ENCODE data around the gene SP6.

SP6 gene

DNA sequence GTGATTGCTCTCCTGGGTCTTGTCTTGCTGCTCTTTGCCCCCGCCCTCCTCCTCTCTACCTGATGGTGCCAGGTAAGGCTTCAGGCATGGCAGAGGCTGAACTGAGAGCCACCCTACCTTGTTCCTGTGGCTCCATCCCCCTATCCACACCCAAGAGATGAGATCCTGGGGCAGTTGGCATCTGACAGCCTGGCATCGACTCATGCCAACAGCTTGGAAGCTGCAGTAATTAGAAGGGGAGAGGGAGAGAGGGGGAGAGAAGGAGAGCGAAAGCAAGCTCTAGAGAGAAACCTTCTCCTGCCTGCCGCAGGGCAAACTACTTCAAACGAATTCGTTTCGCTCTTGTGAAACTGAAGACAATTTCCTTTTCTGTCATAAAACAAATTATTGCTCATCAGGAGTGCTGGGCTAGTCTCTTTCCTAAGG is 13.8 kb upstream of the SP6 start:
- no peak overlapping the region for H3K4me3 ChIP-seq (ENCODE audit: low read depth, low read length)
- TF ChIP-seq, protein P1, sequence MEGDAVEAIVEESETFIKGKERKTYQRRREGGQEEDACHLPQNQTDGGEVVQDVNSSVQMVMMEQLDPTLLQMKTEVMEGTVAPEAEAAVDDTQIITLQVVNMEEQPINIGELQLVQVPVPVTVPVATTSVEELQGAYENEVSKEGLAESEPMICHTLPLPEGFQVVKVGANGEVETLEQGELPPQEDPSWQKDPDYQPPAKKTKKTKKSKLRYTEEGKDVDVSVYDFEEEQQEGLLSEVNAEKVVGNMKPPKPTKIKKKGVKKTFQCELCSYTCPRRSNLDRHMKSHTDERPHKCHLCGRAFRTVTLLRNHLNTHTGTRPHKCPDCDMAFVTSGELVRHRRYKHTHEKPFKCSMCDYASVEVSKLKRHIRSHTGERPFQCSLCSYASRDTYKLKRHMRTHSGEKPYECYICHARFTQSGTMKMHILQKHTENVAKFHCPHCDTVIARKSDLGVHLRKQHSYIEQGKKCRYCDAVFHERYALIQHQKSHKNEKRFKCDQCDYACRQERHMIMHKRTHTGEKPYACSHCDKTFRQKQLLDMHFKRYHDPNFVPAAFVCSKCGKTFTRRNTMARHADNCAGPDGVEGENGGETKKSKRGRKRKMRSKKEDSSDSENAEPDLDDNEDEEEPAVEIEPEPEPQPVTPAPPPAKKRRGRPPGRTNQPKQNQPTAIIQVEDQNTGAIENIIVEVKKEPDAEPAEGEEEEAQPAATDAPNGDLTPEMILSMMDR (IDR thresholded peaks at IDR 0.05; ENCODE audit: control insufficient read depth, extremely low read depth, insufficient read depth) = no peak
- no peak for DNase-seq (ENCODE audit: low read depth)

DNA sequence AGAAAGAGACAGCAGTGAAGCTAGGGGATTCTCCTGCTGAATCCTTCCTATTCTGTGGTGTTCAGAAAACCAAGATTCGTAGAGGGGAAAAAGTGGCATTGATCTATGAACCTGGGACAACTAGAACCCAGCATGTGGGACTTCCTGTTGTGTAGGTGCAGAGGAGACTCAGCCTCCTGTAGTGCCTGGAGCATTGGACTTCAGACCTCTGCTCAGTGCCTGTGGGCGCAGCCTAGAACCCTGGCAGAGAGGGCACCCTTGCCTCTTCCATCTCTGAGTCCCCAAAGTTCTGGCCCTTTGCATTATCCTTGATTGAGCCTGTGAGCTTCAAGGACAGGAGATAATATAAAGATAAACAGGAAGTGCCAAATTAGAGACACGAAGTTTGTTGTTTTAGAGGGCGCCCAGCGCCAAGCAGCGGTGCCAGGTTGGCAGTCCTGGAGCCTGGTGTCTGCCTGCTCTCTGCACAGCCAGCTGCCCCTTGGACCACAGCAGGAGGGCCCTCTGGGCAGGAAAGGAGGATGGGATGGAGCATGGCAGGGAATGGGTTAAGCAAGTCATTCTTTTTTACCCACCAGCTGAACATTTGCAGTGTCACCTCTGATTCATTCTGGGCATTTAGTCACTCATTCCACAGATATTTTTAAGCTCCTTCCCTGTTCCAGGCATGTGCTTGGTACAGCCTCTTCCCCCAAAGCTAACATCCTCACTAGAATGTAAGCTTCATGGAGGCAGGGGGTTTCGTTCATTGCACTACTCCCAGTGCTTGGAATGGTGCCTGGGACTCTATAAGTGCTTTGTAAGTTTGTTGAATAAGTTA is 11.9 kb upstream of the SP6 start:
- no peak overlapping the region for H3K4me3 ChIP-seq (ENCODE audit: low read depth, low read length)

DNA sequence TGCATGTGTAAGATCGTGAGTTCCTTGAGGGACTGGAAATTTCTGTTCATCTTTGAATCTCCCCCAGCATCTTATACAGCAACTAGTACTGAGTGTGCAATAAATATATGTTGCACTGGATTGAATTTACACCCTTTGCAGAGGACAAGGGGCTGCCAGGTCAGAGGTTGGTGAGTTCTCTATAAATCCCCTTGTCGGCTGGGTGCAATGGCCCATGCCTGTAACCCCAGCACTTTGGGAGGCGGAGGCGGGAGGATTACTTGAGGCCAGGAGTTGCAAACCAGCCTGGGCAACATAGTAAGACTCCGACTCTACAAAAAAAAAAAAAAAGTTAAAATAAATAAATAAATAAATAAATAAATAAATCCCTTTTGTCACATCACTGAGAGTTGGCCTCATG is 9.4 kb upstream of the SP6 start:
- TF ChIP-seq, protein P1 (IDR thresholded peaks at IDR 0.05; ENCODE audit: control insufficient read depth, extremely low read depth, insufficient read depth) = no peak
- H3K4me3 ChIP-seq (ENCODE audit: low read depth, low read length) = no peak overlapping the region
- DNase-seq (ENCODE audit: low read depth) = no peak

More for the DNA sequence above, 11.9 kb upstream of the SP6 start:
- no peak for DNase-seq (ENCODE audit: low read depth)
- TF ChIP-seq, protein P1 (IDR thresholded peaks at IDR 0.05; ENCODE audit: control insufficient read depth, extremely low read depth, insufficient read depth) = no peak

DNA sequence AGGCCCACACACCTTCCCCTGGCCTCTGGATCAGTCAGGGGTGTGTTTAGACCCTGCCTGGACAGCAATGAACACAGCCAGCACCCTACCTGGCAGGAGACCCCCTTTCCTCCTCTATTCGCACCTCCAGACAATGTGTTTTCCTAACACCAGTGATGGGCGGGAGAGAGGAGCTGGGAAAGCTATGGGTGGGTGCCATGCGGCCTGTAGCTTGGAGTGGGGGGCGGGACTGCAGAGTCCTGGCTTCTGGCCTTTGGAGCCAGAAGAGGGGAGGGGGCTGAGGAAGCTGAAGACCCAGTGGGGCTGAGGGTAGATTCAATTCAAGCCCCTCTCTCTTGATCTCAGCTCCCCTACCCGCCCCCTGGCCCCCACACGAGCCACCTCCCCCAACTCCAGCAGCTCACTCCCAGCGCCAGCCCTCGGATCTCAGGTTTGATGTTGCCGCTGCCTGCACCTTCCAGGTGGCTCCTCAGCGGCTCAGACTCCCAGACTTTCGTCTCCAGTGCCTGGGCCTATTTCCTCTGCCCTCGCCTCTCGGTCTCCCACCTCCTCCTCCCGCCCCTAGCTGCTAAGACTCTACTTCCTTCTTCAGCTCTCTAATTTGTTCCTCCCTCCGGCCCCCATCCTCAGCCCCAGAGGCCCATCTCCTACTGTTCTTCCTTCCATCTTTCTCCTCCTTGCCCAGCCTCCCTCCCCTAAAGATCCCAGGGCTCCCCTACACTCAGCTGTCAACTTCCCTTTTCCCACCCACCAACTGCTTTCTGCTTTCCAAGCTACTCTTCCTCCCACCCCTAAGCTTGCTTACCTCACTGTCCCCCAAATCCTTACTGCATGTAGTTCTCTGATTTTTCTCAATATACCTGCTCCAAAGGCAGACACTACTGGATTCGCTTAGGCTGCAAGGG is 6.8 kb upstream of the SP6 start:
- no peak overlapping the region for H3K4me3 ChIP-seq (ENCODE audit: low read depth, low read length)
- DNase-seq (ENCODE audit: low read depth) = no peak
- TF ChIP-seq, protein P1 (IDR thresholded peaks at IDR 0.05; ENCODE audit: control insufficient read depth, extremely low read depth, insufficient read depth) = no peak

DNA sequence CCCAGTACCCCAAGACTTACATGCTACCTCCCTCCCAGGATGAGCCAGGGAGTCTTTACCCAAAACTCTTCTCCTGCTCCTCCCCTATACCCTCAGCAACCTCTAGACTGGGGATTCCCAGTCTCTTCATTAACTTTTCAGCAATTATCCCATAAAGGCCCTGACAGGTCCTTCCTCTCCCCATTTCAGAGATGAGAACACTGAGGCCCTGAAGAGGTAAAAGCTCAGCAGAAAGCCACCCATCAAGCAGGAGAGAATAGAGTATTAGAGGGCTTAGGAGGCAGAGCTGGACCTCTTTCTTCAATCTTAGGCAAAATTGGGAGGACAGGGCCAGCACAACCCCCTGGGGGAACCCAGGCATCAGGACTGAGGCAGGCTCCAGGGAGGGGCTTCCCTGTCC is 5.9 kb upstream of the SP6 start:
- TF ChIP-seq, protein P1 (IDR thresholded peaks at IDR 0.05; ENCODE audit: control insufficient read depth, extremely low read depth, insufficient read depth) = no peak
- H3K4me3 ChIP-seq (ENCODE audit: low read depth, low read length) = no peak overlapping the region
- DNase-seq (ENCODE audit: low read depth) = no peak

DNA sequence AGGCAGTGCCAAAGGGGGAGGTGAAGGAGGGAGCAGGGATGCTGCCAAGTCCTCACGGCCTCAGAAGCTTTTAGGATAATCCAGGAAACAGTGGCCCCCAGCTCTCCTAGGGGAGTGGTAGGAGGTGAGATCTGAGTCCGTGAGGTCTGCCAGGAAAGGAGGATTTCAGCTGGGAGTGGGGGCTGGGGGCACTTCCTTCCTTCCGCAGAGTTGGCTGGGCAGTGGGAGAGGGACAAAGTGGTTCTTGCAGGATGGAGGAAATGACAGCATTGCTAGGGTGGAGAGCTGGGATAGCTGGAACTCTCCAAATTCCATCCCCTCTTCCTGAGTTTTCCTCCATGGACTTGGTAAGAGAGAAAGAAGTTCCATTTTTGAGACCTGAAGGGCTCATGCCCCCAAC is 4.8 kb upstream of the SP6 start:
- TF ChIP-seq, protein P1 (IDR thresholded peaks at IDR 0.05; ENCODE audit: control insufficient read depth, extremely low read depth, insufficient read depth) = no peak
- DNase-seq (ENCODE audit: low read depth) = no peak
- no peak overlapping the region for H3K4me3 ChIP-seq (ENCODE audit: low read depth, low read length)

All from LNCaP clone FGC (cell line).